ENCODE measurements around the gene IQGAP2.

IQGAP2 gene

DNA sequence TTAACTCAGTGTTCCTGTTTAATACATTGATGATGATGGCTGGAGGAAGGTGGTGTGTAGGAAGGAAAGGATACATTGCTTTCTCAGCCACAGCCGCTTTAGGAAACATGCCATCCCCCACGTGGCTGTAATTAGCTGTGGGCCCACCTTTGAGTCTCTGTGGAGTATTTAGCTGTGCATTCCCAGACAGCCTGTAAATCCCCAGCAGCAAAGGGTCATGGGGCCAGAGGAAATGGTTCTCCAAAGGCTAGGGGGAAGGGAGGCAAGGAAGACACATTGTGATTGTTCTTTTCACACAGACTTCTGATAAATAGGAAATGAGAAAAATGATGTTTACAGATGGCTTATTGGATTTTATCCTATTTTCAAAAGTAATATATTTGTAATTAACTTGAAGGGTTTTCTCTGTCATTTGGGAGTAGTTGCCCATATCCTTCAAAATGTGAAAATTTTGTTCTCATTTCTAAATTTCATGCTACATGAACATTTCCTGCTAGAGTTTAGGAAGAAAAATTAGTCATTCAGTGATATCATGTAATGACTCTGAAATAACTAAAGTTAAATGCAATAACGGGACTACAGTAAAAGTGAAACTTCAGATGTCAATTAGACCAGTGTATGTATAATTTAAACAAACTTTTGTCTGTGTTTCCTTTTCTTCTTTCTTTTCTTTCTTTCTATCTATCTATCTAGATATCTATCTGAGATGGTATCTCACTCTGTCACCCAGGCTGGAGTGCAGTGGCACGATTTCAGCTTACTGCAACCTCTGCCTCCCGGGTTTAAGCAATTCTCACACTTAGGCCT, 288.6 kb downstream of the IQGAP2 start:
- TF ChIP-seq CTCF (conservative IDR thresholded peaks at IDR 0.05), result no peak
- peak overlapping the region; percentile 42 for H3K27ac ChIP-seq

DNA sequence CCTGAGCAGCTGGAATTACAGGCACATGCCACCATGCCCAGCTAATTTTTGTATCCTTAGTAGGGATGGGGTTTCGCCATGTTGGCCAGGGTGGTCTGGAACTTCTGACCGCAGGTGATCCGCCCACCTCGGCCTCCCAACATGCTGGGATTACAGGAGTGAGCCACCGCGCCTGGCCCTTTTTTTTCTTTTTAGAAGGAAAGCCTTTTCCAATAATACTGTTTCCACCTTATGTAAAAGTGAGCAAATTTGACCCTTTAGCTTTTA, 289.1 kb downstream of the IQGAP2 start:
- no peak for TF ChIP-seq CTCF (conservative IDR thresholded peaks at IDR 0.05)
- H3K27ac ChIP-seq, result no peak overlapping the region

- no peak overlapping the region for H3K27ac ChIP-seq
- TF ChIP-seq CTCF (conservative IDR thresholded peaks at IDR 0.05), result no peak
Measured at GRCh38 chr5:76692651-76693050, 289.6 kb downstream of the IQGAP2 start.

DNA sequence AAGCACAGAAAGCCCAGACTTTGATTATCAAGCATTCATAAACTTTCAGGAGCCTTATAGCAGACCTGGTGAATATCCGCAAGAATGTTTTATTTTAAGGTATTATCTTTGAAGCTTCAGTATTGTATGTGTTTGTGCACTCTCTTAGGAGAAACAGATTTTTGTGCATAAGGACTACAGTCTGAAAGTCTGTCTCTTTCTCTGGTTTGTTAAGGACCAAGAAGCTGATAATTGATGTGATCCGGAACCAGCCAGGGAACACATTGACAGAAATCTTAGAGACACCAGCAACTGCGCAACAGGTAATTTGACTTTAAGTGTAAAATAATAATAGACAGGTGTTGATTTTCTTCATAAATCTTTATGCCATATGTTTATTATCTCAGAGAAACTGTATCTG, 290.1 kb downstream of the IQGAP2 start:
- no peak for TF ChIP-seq CTCF (conservative IDR thresholded peaks at IDR 0.05)
- H3K27ac ChIP-seq, result no peak overlapping the region

DNA sequence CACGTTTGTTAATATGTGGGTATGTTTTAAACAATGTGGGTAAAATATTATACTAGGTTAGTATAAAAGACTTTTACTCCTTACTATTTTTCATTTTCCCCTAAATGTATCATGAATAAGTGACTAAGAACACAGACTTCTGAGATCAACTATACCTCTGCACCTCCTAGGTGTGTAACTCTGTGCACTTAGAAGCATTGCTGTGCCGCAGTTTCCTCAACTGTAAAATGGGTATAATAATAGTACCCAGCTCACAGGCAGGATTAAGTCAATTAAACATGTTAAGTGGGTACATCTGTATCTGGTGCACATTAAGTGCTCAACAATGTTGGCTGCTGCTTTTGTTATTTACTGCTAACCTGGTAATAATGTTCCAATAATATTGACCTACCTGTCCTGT, 291.2 kb downstream of the IQGAP2 start:
- H3K27ac ChIP-seq, result no peak overlapping the region
- no peak for TF ChIP-seq CTCF (conservative IDR thresholded peaks at IDR 0.05)

DNA sequence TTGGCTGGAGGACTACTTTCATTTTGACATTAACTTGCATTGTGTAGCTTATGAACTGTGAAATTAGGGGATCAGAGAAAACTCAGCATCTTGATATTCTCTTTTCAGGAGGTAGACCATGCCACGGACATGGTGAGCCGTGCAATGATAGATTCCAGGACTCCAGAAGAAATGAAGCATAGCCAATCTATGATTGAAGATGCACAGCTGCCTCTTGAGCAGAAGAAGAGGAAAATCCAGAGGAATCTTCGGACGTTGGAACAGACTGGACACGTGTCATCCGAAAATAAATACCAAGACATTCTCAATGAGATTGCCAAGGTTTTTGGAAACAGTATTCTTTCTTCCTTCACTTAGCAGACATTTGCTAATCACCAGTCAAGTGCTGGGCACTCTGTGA, 292.3 kb downstream of the IQGAP2 start:
- no peak for TF ChIP-seq CTCF (conservative IDR thresholded peaks at IDR 0.05)
- no peak overlapping the region for H3K27ac ChIP-seq

- H3K27ac ChIP-seq, result no peak overlapping the region
- no peak for TF ChIP-seq CTCF (conservative IDR thresholded peaks at IDR 0.05)
Measured at GRCh38 chr5:76696251-76696650, 293.2 kb downstream of the IQGAP2 start.

All from VCaP (cell line).